Lung (tissue), 12 donors: Measurements from ENCODE around the gene CHMP1A. TPM values are rescaled to one million over a fixed set of nuclear protein-coding genes. Genes with fewer than 3 reads are reported as not detected.

Experiments used
- ATAC-seq: fragments of 200-7000 bp; cut with Tn5 transposase; one replicate; pipeline ENCODE4 v1.9.1; 2020; ENCODE audit warnings: moderate number of reproducible peaks; ENCODE audit not compliant: insufficient read depth, low FRiP score
- DNase-seq, 3 donors: peaks; one replicate each; pipeline ENCODE4 v3.0.0-alpha.2; 2013 to 2017
- H3K27ac ChIP-seq, 2 donors: one replicate each; pipeline ENCODE4 v1.5.1; 2013; ENCODE audit warnings: mild to moderate bottlenecking in 2 of 2, moderate library complexity in 2 of 2, control low read depth in 1 of 2, inconsistent platforms in 1 of 2, low read depth in 1 of 2, low read length in 1 of 2
- H3K27me3 ChIP-seq, 3 donors: one replicate each; pipeline ENCODE4 v1.5.1; 2013; ENCODE audit warnings: low read length in 2 of 3; ENCODE audit not compliant: control insufficient read depth in 3 of 3, insufficient read depth in 3 of 3
- H3K36me3 ChIP-seq, 4 donors: one replicate each; pipeline ENCODE4 v1.5.1; 2013; ENCODE audit warnings: low read length in 4 of 4, mild to moderate bottlenecking in 1 of 4, moderate library complexity in 1 of 4; ENCODE audit not compliant: control insufficient read depth in 4 of 4, insufficient read depth in 4 of 4
- H3K4me1 ChIP-seq, 5 donors: one replicate each; pipeline ENCODE4 v1.5.1; 2013; ENCODE audit warnings: low read length in 5 of 5, mild to moderate bottlenecking in 2 of 5, moderate library complexity in 1 of 5; ENCODE audit not compliant: control insufficient read depth in 5 of 5, insufficient read depth in 5 of 5
- H3K4me3 ChIP-seq: one replicate; pipeline ENCODE4 v1.5.1; 2013; ENCODE audit warnings: mild to moderate bottlenecking, control low read depth, moderate library complexity
- H3K9ac ChIP-seq, 2 donors: one replicate each; pipeline ENCODE4 v1.5.1; 2013; ENCODE audit warnings: low read length in 2 of 2, control low read depth in 1 of 2; ENCODE audit not compliant: insufficient read depth in 1 of 2
- H3K9me3 ChIP-seq, 4 donors: one replicate each; pipeline ENCODE4 v1.5.1; 2013; ENCODE audit warnings: low read length in 3 of 4, mild to moderate bottlenecking in 1 of 4, moderate library complexity in 1 of 4; ENCODE audit not compliant: control insufficient read depth in 4 of 4, insufficient read depth in 3 of 4
- CTCF ChIP-seq: IDR thresholded peaks from 2 replicates; pipeline ENCODE4 v1.5.1; 2012; ENCODE audit warnings: mild to moderate bottlenecking; ENCODE audit errors: control extremely low read depth, extremely low read depth
- WGBS, 2 donors: extraction: QIAGEN DNeasy Blood & Tissue Kit; methylation state at CpG; one replicate each; pipeline ENCODE4 v1.1.7; 2013; 5-methylcytosine and 5-hydroxymethylcytosine counted together
- polyA plus RNA-seq, 2 donors: library from polyadenylated mRNA; stranded (reverse); fragments of 200-250 nt; gene quantifications; one replicate each; pipeline ENCODE4 v1.2.1, GENCODE V29; 2013
- total RNA-seq, 2 donors: library from RNA; depleted of rRNA in 1 of 2; stranded (reverse); fragments of >200 nt in 1 of 2; gene quantifications; one replicate each; pipeline ENCODE4 v1.2.1, GENCODE V29; 2014 to 2021
- donor health status: control.
- donor health status: control.
- donor health status: Bipolar disorder and iron deficiency.
- donor health status: healthy.
- donor health status: DM: yes; HTN: yes; CAD: no.

CHMP1A gene
- total and polyA plus RNA-seq, 4 donors = 61.3 to 98.4 (median 85.5) TPM

- H3K27ac ChIP-seq = no peak overlapping the region
- ATAC-seq (no peak), DNase-seq (no peak)
- 88 to 95% methylated on average over 9 of the region's 9 CpGs for WGBS, 2 donors
- TF ChIP-seq CTCF = no peak
- H3K9me3 ChIP-seq = no peaks in the 10 kb centered on the region
- no peak overlapping the region for H3K4me3 ChIP-seq
- H3K27me3 ChIP-seq = peaks cover 0 to 8% (median 2%) of the 10 kb centered on the region in 3 donors
- no peaks in the 10 kb centered on the region for H3K36me3 ChIP-seq
- no peak overlapping the region for H3K9ac ChIP-seq
- H3K4me1 ChIP-seq = peaks cover 0 to 9% (median 3%) of the 10 kb centered on the region in 5 donors
Measured at GRCh38 chr16:89606006-89606405, 51.5 kb downstream of the CHMP1A start.

DNA sequence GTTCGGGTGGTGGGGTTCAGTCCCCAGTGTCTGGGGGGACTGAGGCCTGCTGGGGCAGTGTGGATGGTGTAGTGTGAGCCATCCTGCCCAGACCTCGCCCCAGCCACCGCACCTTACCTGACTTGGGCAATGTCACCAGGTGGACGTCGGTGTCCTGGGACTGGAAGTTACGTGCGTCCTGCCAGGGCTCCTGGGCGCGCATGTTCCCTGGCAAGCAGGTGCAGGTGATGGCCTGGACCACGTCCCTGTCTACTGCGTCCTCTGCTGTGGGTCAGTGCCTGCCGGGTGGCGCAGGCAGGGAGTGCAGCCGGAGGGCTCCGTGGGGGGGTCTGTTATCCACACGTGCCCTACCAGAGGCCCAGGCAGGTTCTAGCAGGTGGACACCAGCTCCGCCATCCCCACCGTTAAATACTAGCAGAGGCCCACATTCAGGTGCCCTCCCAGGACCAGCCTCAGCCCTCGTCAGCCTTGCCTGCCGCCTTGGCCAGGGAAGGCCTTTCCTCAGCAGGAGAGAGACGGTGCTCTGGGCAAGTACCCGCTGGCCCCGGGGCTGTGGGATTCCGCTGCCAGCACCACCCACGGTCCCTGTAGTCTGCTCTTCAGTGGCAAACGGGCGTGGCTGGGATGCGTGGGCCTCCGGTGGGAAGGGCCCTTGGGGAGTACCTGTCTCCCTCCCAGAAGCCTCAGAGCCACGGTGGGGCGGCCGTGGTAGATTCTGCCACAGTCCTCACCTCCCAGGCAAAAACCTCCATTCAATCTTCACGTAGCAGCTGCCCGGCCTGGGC lies 52.1 kb downstream of the CHMP1A start:
- no peak for TF ChIP-seq CTCF
- no peak overlapping the region for H3K27ac ChIP-seq
- H3K4me3 ChIP-seq = no peak overlapping the region
- peaks cover 0 to 8% (median 2%) of the 10 kb centered on the region in 3 donors for H3K27me3 ChIP-seq
- no peak for ATAC-seq
- H3K4me1 ChIP-seq = peaks cover 0 to 9% (median 3%) of the 10 kb centered on the region in 5 donors
- H3K9me3 ChIP-seq = no peaks in the 10 kb centered on the region
- no peaks in the 10 kb centered on the region for H3K36me3 ChIP-seq
- no peak overlapping the region for H3K9ac ChIP-seq
- no peak for DNase-seq
- 90 to 95% methylated on average over 33 to 34 of the region's 34 CpGs for WGBS, 2 donors

GRCh38 chr16:89604764-89605163 lies 52.7 kb downstream of the CHMP1A start:
- H3K27me3 ChIP-seq = peaks cover 0 to 8% (median 2%) of the 10 kb centered on the region in 3 donors
- no peak overlapping the region for H3K27ac ChIP-seq
- H3K36me3 ChIP-seq = no peaks in the 10 kb centered on the region
- H3K9me3 ChIP-seq = no peaks in the 10 kb centered on the region
- H3K9ac ChIP-seq = no peak overlapping the region
- H3K4me1 ChIP-seq = peaks cover 0 to 9% (median 3%) of the 10 kb centered on the region in 5 donors
- H3K4me3 ChIP-seq = no peak overlapping the region
- DNase-seq (no peak), ATAC-seq (no peak)
- TF ChIP-seq CTCF = no peak
- 85 to 92% methylated on average over 16 of the region's 16 CpGs for WGBS, 2 donors
